GM12864 (cell line): ENCODE measurements around the gene TEX101.

ENCODE experiments used
- DNase-seq: peaks from one replicate; pipeline ENCODE4 v3.0.0-alpha.2; 2011; ENCODE audit warnings: low read depth
- H3K4me3 ChIP-seq: 2 replicates; pipeline ENCODE4 v1.5.1; 2011; ENCODE audit warnings: mild to moderate bottlenecking, low read depth, low read length, control low read depth
- TF ChIP-seq, protein P1 (sequence below): IDR thresholded peaks from 2 replicates; pipeline ENCODE4 v1.5.1; 2011; ENCODE audit warnings: low read depth, mild to moderate bottlenecking, moderate library complexity, low read length, control low read depth, inconsistent platforms; ENCODE audit errors: missing control alignments

TEX101 gene

GRCh38 chr19:43467730-43468129 lies 53.0 kb downstream of the TEX101 start:
- DNase-seq, result no peak
- TF ChIP-seq, protein P1, sequence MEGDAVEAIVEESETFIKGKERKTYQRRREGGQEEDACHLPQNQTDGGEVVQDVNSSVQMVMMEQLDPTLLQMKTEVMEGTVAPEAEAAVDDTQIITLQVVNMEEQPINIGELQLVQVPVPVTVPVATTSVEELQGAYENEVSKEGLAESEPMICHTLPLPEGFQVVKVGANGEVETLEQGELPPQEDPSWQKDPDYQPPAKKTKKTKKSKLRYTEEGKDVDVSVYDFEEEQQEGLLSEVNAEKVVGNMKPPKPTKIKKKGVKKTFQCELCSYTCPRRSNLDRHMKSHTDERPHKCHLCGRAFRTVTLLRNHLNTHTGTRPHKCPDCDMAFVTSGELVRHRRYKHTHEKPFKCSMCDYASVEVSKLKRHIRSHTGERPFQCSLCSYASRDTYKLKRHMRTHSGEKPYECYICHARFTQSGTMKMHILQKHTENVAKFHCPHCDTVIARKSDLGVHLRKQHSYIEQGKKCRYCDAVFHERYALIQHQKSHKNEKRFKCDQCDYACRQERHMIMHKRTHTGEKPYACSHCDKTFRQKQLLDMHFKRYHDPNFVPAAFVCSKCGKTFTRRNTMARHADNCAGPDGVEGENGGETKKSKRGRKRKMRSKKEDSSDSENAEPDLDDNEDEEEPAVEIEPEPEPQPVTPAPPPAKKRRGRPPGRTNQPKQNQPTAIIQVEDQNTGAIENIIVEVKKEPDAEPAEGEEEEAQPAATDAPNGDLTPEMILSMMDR, result no peak
- H3K4me3 ChIP-seq, result no peak overlapping the region
